HEK293 (cell line): ENCODE results near the gene DDR1.
"Not testable (repeated sequence)": the region's sequence is repeated elsewhere in the genome, so short reads cannot be mapped to it uniquely, and the experiment has no call there.

Experiments used
- CTCF ChIA-PET: fragments of 350-600 bp; formaldehyde crosslinking; extraction: SDS; loops from one replicate; lab custom pipeline; 2021; ENCODE audit warnings: antibody characterized with exemption; lab: Yijun Ruan, JAX
- POLR2A ChIA-PET: fragments of 300-600 bp; formaldehyde crosslinking; extraction: SDS; loops from one replicate; lab custom pipeline; 2020; ENCODE audit warnings: antibody characterized with exemption, inconsistent platforms; lab: Yijun Ruan, JAX
- H3K27ac ChIP-seq: fragments of 200-500 bp; sonication (Bioruptor generic); 2 replicates; pipeline ENCODE4 v1.5.1; 2014; ENCODE audit warnings: low read depth, low read length, control low read depth, inconsistent platforms; ENCODE audit errors: extremely low read depth
- H3K36me3 ChIP-seq, 2 experiments: fragments of 200-500 bp in 1 of 2; sonication (Bioruptor generic) in 1 of 2; 1 replicate in 1 of 2; 2 replicates in 1 of 2; pipeline ENCODE4 v1.5.1; 2014 to 2017; ENCODE audit warnings: inconsistent platforms in 2 of 2, low read length in 2 of 2; ENCODE audit not compliant: control insufficient read depth in 2 of 2, insufficient read depth in 1 of 2
- H3K4me1 ChIP-seq: fragments of 200-500 bp; sonication (Bioruptor generic); 2 replicates; pipeline ENCODE4 v1.5.1; 2014; ENCODE audit warnings: mild to moderate bottlenecking, low read length, inconsistent platforms; ENCODE audit not compliant: control insufficient read depth, insufficient read depth
- H3K4me3 ChIP-seq: 2 replicates; pipeline ENCODE4 v1.5.1; 2011; ENCODE audit warnings: low read depth, mild to moderate bottlenecking, control low read depth, low read length, moderate library complexity
- H3K9me3 ChIP-seq: fragments of 200-500 bp; sonication (Bioruptor generic); 2 replicates; pipeline ENCODE4 v1.5.1; 2014; ENCODE audit warnings: low read depth, low read length, inconsistent platforms; ENCODE audit not compliant: control insufficient read depth, insufficient read depth
- FEZF1 ChIP-seq: fragments of 450-650 bp; formaldehyde crosslinking; IDR thresholded peaks from 2 replicates; pipeline ENCODE4 v1.5.1; 2016; ENCODE audit warnings: missing biosample characterization, missing genetic modification characterization
- GFI1B ChIP-seq: fragments of 450-650 bp; formaldehyde crosslinking; IDR thresholded peaks from 2 replicates; pipeline ENCODE4 v1.5.1; 2016; ENCODE audit warnings: missing biosample characterization, missing genetic modification characterization
- HOXA7 ChIP-seq: sonication (generic); formaldehyde crosslinking; IDR thresholded peaks from 2 replicates; pipeline ENCODE4 v1.8.1; 2022; ENCODE audit warnings: missing genetic modification reagents, borderline replicate concordance
- IKZF3 ChIP-seq: fragments of 450-650 bp; IDR thresholded peaks from 2 replicates; pipeline ENCODE4 v1.5.0; 2018; ENCODE audit warnings: missing biosample characterization, mild to moderate bottlenecking, missing genetic modification characterization, moderate library complexity
- KLF1 ChIP-seq: fragments of 450-650 bp; formaldehyde crosslinking; IDR thresholded peaks from 2 replicates; pipeline ENCODE4 v1.5.1; 2016; ENCODE audit warnings: missing biosample characterization, missing genetic modification characterization
- KLF9 ChIP-seq: fragments of 450-650 bp; formaldehyde crosslinking; IDR thresholded peaks from 2 replicates; pipeline ENCODE4 v1.5.1; 2016; ENCODE audit warnings: missing biosample characterization, missing genetic modification characterization, low read depth
- RBAK ChIP-seq: fragments of 450-650 bp; formaldehyde crosslinking; IDR thresholded peaks from 2 replicates; pipeline ENCODE4 v1.5.1; 2016; ENCODE audit warnings: missing biosample characterization, missing genetic modification characterization
- SCRT2 ChIP-seq: fragments of 450-650 bp; formaldehyde crosslinking; IDR thresholded peaks from 2 replicates; pipeline ENCODE4 v1.5.1; 2016; ENCODE audit warnings: missing biosample characterization, missing genetic modification characterization
- ZNF157 ChIP-seq: fragments of 450-650 bp; formaldehyde crosslinking; IDR thresholded peaks from 2 replicates; pipeline ENCODE4 v1.5.1; 2016; ENCODE audit warnings: missing biosample characterization, missing genetic modification characterization
- ZNF239 ChIP-seq: fragments of 450-650 bp; formaldehyde crosslinking; IDR thresholded peaks from 2 replicates; pipeline ENCODE4 v1.5.1; 2016; ENCODE audit warnings: missing biosample characterization, missing genetic modification characterization
- ZNF426 ChIP-seq: fragments of 450-650 bp; formaldehyde crosslinking; IDR thresholded peaks from 2 replicates; pipeline ENCODE4 v1.5.1; 2017; ENCODE audit warnings: missing biosample characterization, missing genetic modification characterization, mild to moderate bottlenecking, inconsistent platforms, moderate library complexity
- ZNF433 ChIP-seq: fragments of 450-650 bp; formaldehyde crosslinking; IDR thresholded peaks from 2 replicates; pipeline ENCODE4 v1.5.1; 2016; ENCODE audit warnings: missing biosample characterization, missing genetic modification characterization, low read depth
- ZNF561 ChIP-seq: fragments of 450-650 bp; IDR thresholded peaks from 2 replicates; pipeline ENCODE4 v1.5.1; 2018; ENCODE audit warnings: missing biosample characterization, missing genetic modification characterization, borderline replicate concordance
- ZNF610 ChIP-seq: fragments of 450-650 bp; formaldehyde crosslinking; IDR thresholded peaks from 2 replicates; pipeline ENCODE4 v1.5.1; 2016; ENCODE audit warnings: missing biosample characterization, missing genetic modification characterization, borderline replicate concordance
- ZNF707 ChIP-seq: fragments of 450-650 bp; formaldehyde crosslinking; IDR thresholded peaks from 2 replicates; pipeline ENCODE4 v1.5.1; 2016; ENCODE audit warnings: missing biosample characterization, missing genetic modification characterization
- ZNF785 ChIP-seq: fragments of 450-650 bp; formaldehyde crosslinking; IDR thresholded peaks from 2 replicates; pipeline ENCODE4 v1.5.1; 2016; ENCODE audit warnings: missing biosample characterization, missing genetic modification characterization
- ZSCAN4 ChIP-seq: fragments of 450-650 bp; formaldehyde crosslinking; IDR thresholded peaks from 2 replicates; pipeline ENCODE4 v1.5.1; 2017; ENCODE audit warnings: missing biosample characterization, missing genetic modification characterization
- TF ChIP-seq, protein P1 (sequence below): fragments of 450-650 bp; formaldehyde crosslinking; IDR thresholded peaks from 2 replicates; pipeline ENCODE4 v1.5.1; 2017; ENCODE audit warnings: missing biosample characterization, missing genetic modification characterization
- TF ChIP-seq, protein P2 (sequence below): fragments of 450-650 bp; formaldehyde crosslinking; IDR thresholded peaks from 2 replicates; pipeline ENCODE4 v1.5.1; 2017; ENCODE audit warnings: missing biosample characterization, mild to moderate bottlenecking, missing genetic modification characterization, moderate library complexity

The DDR1 gene

DNA sequence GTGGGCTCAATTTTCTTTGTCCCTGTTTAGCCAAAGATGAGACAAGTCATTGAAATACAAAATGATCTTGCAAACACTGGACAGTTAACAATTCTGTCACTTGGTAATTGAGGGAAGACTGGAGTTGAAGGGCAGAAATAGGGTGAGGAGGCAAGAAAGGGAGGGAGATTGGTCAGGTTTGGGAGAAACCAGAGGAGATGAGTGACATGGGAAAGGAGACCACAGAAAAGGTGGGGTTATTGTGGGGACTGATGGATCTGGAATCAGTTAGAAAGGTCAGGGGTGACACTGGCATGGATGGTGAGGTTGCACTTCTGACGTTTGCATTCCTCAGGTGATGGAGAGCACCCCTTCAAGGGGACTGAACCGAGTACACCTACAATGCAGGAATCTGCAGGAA lies 24.4 kb downstream of the DDR1 start:
- Histone ChIP-seq H3K4me1 (no peaks in the 10 kb centered on the region; the same call in 1 of the 2 replicates), H3K9me3 (no peaks in the 10 kb centered on the region), H3K4me3 (peak overlapping the region; percentile 91), H3K36me3 (peaks cover 6 to 44% of the 10 kb centered on the region in 2 experiments), H3K27ac (no peak overlapping the region)
- CTCF ChIA-PET = interaction anchor here (0.6 to 3.1 kb wide), 6 partner anchors 32 to 389 kb away, joined by 3 to 13 read pairs (median 6); no protein-coding TSS in a partner anchor
- TF ChIP-seq, protein P1, sequence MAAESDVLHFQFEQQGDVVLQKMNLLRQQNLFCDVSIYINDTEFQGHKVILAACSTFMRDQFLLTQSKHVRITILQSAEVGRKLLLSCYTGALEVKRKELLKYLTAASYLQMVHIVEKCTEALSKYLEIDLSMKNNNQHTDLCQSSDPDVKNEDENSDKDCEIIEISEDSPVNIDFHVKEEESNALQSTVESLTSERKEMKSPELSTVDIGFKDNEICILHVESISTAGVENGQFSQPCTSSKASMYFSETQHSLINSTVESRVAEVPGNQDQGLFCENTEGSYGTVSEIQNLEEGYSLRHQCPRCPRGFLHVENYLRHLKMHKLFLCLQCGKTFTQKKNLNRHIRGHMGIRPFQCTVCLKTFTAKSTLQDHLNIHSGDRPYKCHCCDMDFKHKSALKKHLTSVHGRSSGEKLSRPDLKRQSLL (tag by site-specific recombination) = no peak
- TF ChIP-seq ZNF157 (0 out of 2 replicates have a peak, but pooled peaks have one; percentile 3), ZNF239 (tag by site-specific recombination) (no peak), ZNF610 (tag by site-specific recombination) (no peak)
- POLR2A ChIA-PET = interaction anchor here (1.3 to 1.4 kb wide), 3 partner anchors 24 to 192 kb away, joined by 4 to 6 read pairs (median 6); partner anchors contain the start of gene MDC1

GRCh38 chr6:30910473-30910872 lies 26.2 kb downstream of the DDR1 start:
- CTCF ChIA-PET = interaction anchor here (1.3 to 3.1 kb wide), 3 partner anchors 82 to 180 kb away, joined by 4 to 13 read pairs (median 4); no protein-coding TSS in a partner anchor
- not testable (repeated sequence) for H3K9me3 ChIP-seq

DNA sequence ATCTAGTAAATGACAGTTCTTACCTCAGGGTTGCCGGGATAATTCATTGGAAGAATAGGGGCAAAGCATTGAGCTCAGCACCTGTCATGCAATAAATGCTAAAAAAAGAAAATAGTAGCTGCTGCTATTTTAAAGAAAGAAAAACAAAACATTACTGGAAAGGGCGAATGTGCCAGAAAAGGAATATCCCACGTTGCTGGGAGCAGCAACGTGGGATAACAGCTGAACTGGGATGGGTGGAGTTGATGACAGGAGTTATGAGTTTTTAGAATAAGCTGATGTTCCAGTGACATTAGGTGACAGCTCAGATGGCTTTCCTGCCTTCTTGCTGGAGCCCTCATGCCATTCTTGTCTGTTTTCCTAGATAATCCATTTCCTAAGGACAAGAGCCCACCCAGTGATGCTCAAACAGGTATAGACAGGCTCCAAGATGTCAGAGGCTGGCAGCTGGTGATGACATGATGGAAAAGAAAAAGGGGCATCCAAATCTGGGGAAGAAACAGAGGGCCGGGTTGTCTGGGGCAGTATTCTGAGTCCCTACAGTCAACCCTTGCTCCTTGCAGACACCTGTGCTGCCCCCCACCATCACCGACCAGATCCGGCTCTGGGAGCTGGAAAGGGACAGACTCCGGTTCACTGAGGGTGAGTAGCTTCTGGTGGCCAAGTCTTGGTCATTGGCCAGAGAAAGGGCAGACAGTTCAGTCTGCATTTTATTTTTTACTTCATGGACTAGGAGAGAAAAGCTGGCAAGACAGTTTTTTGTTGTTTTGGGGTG lies 28.6 kb downstream of the DDR1 start:
- no peak overlapping the region for H3K4me3 ChIP-seq
- H3K4me1 ChIP-seq = peaks cover 6% of the 10 kb centered on the region
- H3K27ac ChIP-seq = no peak overlapping the region
- H3K9me3 ChIP-seq = no peaks in the 10 kb centered on the region
- H3K36me3 ChIP-seq = peaks cover 21 to 71% of the 10 kb centered on the region in 2 experiments
- CTCF ChIA-PET = interaction anchor here (0.8 to 9.9 kb wide), 17 partner anchors 14 to 234 kb away, joined by 3 to 206 read pairs (median 5); no protein-coding TSS in a partner anchor
- TF ChIP-seq ZNF433 (tag by site-specific recombination) = no peak
- TF ChIP-seq, all 188 proteins: peak for 0
- POLR2A ChIA-PET = interaction anchor here (0.8 to 1.5 kb wide), 9 partner anchors 11 to 196 kb away, joined by 3 to 7 read pairs (median 3); partner anchors contain the start of genes DDR1, FLOT1 and MDC1

More at GRCh38 chr6:30910473-30910872, 26.2 kb downstream of the DDR1 start:
- not testable (repeated sequence) for H3K27ac ChIP-seq, H3K4me3 ChIP-seq, H3K4me1 ChIP-seq
- POLR2A ChIA-PET = interaction anchor here (0.6 kb wide), 2 partner anchors 21 to 694 kb away, joined by 3 read pairs; no protein-coding TSS in a partner anchor
- peaks cover 6 to 49% of the 10 kb centered on the region in 2 experiments for H3K36me3 ChIP-seq

DNA sequence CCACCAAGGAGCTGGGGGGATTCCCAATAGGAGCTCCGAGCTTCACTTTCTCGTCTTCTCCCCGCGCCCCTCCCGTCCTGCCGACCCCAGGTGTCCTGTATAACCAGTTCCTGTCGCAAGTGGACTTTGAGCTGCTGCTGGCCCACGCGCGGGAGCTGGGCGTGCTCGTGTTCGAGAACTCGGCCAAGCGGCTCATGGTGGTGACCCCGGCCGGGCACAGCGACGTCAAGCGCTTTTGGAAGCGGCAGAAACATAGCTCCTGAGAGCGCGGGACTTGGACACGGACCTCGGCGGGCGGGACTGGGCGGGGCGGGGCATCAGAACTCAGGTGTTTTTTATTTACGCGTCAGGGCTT lies 29.4 kb downstream of the DDR1 start:
- CTCF ChIA-PET = interaction anchor here (0.6 to 9.9 kb wide), 22 partner anchors 11 to 316 kb away, joined by 3 to 206 read pairs (median 5); no protein-coding TSS in a partner anchor
- Histone ChIP-seq H3K4me3 (no peak overlapping the region), H3K36me3 (peaks cover 24 to 79% of the 10 kb centered on the region in 2 experiments), H3K4me1 (peaks cover 6% of the 10 kb centered on the region), H3K9me3 (no peaks in the 10 kb centered on the region), H3K27ac (no peak overlapping the region; the same call in 1 of the 2 replicates)
- POLR2A ChIA-PET = interaction anchor here (0.7 to 2.9 kb wide), 17 partner anchors 9 to 342 kb away, joined by 3 to 24 read pairs (median 3); partner anchors contain the start of genes ABCF1, DDR1, FLOT1 and IER3
- TF ChIP-seq ZNF561 (tag by site-specific recombination) (no peak), SCRT2 (tag by site-specific recombination) (no peak), ZNF785 (tag by site-specific recombination) (no peak), ZSCAN4 (tag by site-specific recombination) (no peak), RBAK (tag by site-specific recombination) (no peak), KLF1 (no peak), KLF9 (tag by site-specific recombination) (no peak), ZNF426 (no peak), IKZF3 (tag by site-specific recombination) (no peak), ZNF707 (tag by site-specific recombination) (no peak), HOXA7 (CRISPR knock-in tag) (no peak), GFI1B (tag by site-specific recombination) (no peak), FEZF1 (tag by site-specific recombination) (no peak)
- TF ChIP-seq, protein P2, sequence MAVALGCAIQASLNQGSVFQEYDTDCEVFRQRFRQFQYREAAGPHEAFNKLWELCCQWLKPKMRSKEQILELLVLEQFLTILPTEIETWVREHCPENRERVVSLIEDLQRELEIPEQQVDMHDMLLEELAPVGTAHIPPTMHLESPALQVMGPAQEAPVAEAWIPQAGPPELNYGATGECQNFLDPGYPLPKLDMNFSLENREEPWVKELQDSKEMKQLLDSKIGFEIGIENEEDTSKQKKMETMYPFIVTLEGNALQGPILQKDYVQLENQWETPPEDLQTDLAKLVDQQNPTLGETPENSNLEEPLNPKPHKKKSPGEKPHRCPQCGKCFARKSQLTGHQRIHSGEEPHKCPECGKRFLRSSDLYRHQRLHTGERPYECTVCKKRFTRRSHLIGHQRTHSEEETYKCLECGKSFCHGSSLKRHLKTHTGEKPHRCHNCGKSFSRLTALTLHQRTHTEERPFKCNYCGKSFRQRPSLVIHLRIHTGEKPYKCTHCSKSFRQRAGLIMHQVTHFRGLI (tag by site-specific recombination) = no peak
